Esophagus (tissue), 2 donors: ENCODE results near the gene ST8SIA1. TPM values are rescaled to one million over a fixed set of nuclear protein-coding genes. Genes with fewer than 3 reads are reported as not detected.
"Not testable (repeated sequence)": the region's sequence is repeated elsewhere in the genome, so short reads cannot be mapped to it uniquely, and the experiment has no call there.

Experiments
- H3K27ac ChIP-seq, 2 donors: one replicate each; pipeline ENCODE4 v1.5.1; 2013; ENCODE audit warnings: low read depth in 2 of 2, mild to moderate bottlenecking in 2 of 2, inconsistent platforms in 1 of 2, low read length in 1 of 2, moderate library complexity in 1 of 2
- H3K27me3 ChIP-seq, 2 donors: one replicate each; pipeline ENCODE4 v1.6.1; 2013; ENCODE audit warnings: low read length in 2 of 2, control low read depth in 1 of 2, mild to moderate bottlenecking in 1 of 2; ENCODE audit not compliant: insufficient read depth in 2 of 2, control insufficient read depth in 1 of 2
- H3K36me3 ChIP-seq, 2 donors: one replicate each; pipeline ENCODE4 v1.6.1; 2013; ENCODE audit warnings: low read length in 1 of 2; ENCODE audit not compliant: control insufficient read depth in 2 of 2, insufficient read depth in 2 of 2
- H3K4me1 ChIP-seq, 2 donors: one replicate each; pipeline ENCODE4 v1.6.1; 2013; ENCODE audit warnings: low read length in 1 of 2; ENCODE audit not compliant: control insufficient read depth in 2 of 2, insufficient read depth in 2 of 2
- H3K4me3 ChIP-seq, 2 donors: one replicate each; pipeline ENCODE4 v1.5.1; 2013; ENCODE audit warnings: low read length in 2 of 2, mild to moderate bottlenecking in 2 of 2, low read depth in 1 of 2, moderate library complexity in 1 of 2
- H3K9me3 ChIP-seq, 2 donors: one replicate each; pipeline ENCODE4 v1.6.1; 2013; ENCODE audit warnings: mild to moderate bottlenecking in 2 of 2, low read depth in 1 of 2, low read length in 1 of 2, moderate library complexity in 1 of 2; ENCODE audit not compliant: control insufficient read depth in 2 of 2, insufficient read depth in 1 of 2
- WGBS, 2 donors: extraction: QIAGEN DNeasy Blood & Tissue Kit; methylation state at CpG; one replicate each; pipeline ENCODE4 v1.1.7; 2013; 5-methylcytosine and 5-hydroxymethylcytosine counted together
- polyA plus RNA-seq, 2 donors: library from polyadenylated mRNA; stranded (reverse); fragments of 200-250 nt; gene quantifications; one replicate each; pipeline ENCODE4 v1.2.3, GENCODE V29; 2013
- donor health status: healthy with polysubstance abuse.
- donor health status: Bipolar disorder and iron deficiency.

Gene ST8SIA1
- polyA plus RNA-seq, 2 donors: 0.83 to 1.1 TPM

GRCh38 chr12:22173177-22173576 is 161.3 kb downstream of the ST8SIA1 start:
- Histone ChIP-seq H3K36me3 (no peaks in the 10 kb centered on the region), H3K27me3 (no peaks in the 10 kb centered on the region), H3K4me1 (no peaks in the 10 kb centered on the region), H3K4me3 (no peak overlapping the region), H3K9me3 (no peaks in the 10 kb centered on the region), H3K27ac (no peak overlapping the region)

DNA sequence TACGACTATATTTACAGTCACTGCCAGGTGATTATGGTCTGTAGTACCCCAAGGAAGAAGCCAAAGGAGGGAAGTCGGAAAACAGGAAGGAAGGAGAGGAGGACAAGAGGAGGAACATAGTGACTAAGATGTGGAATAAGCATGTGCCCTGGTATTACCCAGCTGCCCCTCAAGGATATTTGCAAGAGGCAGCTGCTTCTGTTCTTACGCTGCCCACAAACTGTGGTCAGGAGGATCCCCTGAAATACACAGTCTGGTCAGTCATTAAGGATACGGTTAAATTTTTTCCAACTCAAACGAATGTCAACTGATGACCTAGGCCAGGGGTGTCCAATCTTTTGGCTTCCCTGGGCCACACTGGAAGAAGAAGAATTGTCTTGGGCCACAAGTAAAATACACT is 162.0 kb downstream of the ST8SIA1 start:
- WGBS, 2 donors: 80 to 84% methylated on average over 5 of the region's 5 CpGs

DNA sequence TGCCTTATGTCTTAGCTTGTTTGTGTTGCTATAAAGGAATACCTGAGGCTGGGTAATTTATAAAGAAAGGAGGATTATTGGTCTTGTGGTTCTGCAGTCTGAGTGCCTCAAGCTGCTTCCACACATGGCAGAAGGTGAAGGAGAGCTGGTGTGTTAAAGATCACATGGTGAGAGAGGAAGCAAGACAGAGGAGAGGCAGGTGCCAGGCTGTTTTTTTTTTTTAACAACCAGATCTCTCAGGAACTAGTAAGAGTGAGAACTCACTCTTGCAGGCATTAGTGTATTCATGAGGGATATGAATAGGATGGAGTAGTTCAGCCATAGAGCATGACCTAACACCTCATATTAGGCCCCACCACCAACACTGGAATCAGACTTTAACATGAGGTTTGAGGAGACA is 165.1 kb downstream of the ST8SIA1 start:
- no peaks in the 10 kb centered on the region for H3K9me3 ChIP-seq
- H3K4me3 ChIP-seq: no peak overlapping the region
- H3K4me1 ChIP-seq: no peaks in the 10 kb centered on the region

More for the DNA sequence above, 162.0 kb downstream of the ST8SIA1 start:
- no peaks in the 10 kb centered on the region for H3K9me3 ChIP-seq
- H3K4me3 ChIP-seq: no peak overlapping the region
- H3K27me3 ChIP-seq: no peaks in the 10 kb centered on the region
- no peaks in the 10 kb centered on the region for H3K4me1 ChIP-seq
- no peak overlapping the region for H3K27ac ChIP-seq
- no peaks in the 10 kb centered on the region for H3K36me3 ChIP-seq

GRCh38 chr12:22164139-22164538 is 170.4 kb downstream of the ST8SIA1 start:
- H3K36me3 ChIP-seq: no peaks in the 10 kb centered on the region
- WGBS, 2 donors: 66 to 74% methylated on average over 4 of the region's 4 CpGs
- H3K4me3 ChIP-seq: no peak overlapping the region
- H3K27me3 ChIP-seq: no peaks in the 10 kb centered on the region
- H3K9me3 ChIP-seq: no peaks in the 10 kb centered on the region
- H3K4me1 ChIP-seq: no peaks in the 10 kb centered on the region
- no peak overlapping the region for H3K27ac ChIP-seq

More for the DNA sequence above, 165.1 kb downstream of the ST8SIA1 start:
- Histone ChIP-seq H3K27me3 (no peaks in the 10 kb centered on the region), H3K36me3 (no peaks in the 10 kb centered on the region), H3K27ac (no peak overlapping the region)

GRCh38 chr12:22163594-22163993 is 170.9 kb downstream of the ST8SIA1 start:
- H3K4me3 ChIP-seq: no peak overlapping the region
- no peaks in the 10 kb centered on the region for H3K9me3 ChIP-seq
- H3K4me1 ChIP-seq: no peaks in the 10 kb centered on the region
- no peak overlapping the region for H3K27ac ChIP-seq
- 87 to 88% methylated on average over 3 of the region's 3 CpGs for WGBS, 2 donors
- no peaks in the 10 kb centered on the region for H3K27me3 ChIP-seq
- H3K36me3 ChIP-seq: no peaks in the 10 kb centered on the region

DNA sequence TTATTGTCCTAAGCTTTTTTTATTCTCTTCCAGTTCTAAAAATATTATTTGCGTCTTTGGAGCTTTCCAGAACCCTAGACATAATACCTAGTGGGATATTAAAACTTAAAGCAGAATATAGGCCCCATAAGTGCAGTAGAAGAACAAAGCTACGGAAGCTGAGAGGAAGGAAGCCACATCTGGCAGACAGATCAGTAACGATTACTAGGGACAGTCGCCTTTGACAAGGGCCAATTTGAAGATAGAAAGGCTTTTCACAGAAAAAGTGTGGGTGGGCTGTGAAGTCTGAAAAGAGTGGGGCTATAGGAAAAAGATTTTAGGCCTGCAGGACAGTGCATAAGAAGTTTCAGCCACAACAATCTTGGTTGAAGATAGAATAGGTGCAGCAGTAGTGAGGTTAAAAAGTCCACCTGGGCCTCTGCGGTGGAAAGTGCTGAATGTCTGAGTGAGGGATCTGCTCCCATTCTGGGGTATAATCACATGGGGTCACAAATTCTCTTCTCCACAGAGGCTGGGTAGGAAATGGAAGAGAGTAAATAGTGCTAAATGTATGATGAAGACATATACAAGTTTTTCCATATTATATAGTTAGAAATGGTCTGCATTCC is 174.0 kb downstream of the ST8SIA1 start:
- Histone ChIP-seq H3K27me3 (no peaks in the 10 kb centered on the region), H3K4me1 (no peaks in the 10 kb centered on the region), H3K9me3 (no peaks in the 10 kb centered on the region), H3K36me3 (no peaks in the 10 kb centered on the region), H3K27ac (no peak overlapping the region), H3K4me3 (no peak overlapping the region)
- 42 to 47% methylated on average over 5 of the region's 5 CpGs for WGBS, 2 donors

DNA sequence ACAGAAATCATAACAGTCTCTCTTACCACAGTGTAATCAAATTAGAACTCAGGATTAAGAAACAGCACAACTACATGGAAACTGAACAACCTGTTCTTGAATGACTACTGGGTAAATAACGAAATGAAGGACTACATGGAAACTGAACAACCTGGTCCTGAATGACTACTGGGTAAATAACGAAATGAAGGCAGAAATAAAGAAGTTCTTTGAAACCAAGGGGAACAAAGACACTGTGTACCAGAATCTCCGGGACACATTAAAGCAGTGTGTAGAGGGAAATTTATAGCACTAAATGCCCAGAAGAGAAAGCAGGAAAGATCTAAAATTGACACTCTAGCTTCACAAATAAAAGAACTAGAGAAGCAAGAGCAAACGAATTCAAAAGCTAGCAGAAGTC is 185.2 kb downstream of the ST8SIA1 start:
- not testable (repeated sequence) for H3K27me3 ChIP-seq, H3K9me3 ChIP-seq, H3K27ac ChIP-seq, H3K4me1 ChIP-seq, H3K36me3 ChIP-seq, H3K4me3 ChIP-seq
- WGBS, 2 donors: 65 to 80% methylated on average over 4 of the region's 4 CpGs

GRCh38 chr12:22146686-22147085 is 187.8 kb downstream of the ST8SIA1 start:
- not testable (repeated sequence) for H3K27ac ChIP-seq, H3K36me3 ChIP-seq, H3K27me3 ChIP-seq, H3K4me3 ChIP-seq, H3K4me1 ChIP-seq, H3K9me3 ChIP-seq
- WGBS, 2 donors: 32 to 41% methylated on average over 4 of the region's 4 CpGs

Other genes starting within 250 kb of the ST8SIA1 start
- gene C2CD5, start 209.8 kb upstream of the ST8SIA1 start, polyA plus RNA-seq: 1 to 10 TPM; 9.2 to 9.5 TPM